Stimulated activated CD8-positive, alpha-beta memory T cell treated with anti-CD3 and anti-CD28 coated beads, Interleukin-15, amount 100 ng/mL, for 4 hours (primary cell): ENCODE measurements around the gene IL36RN.

Source experiments
- DNase-seq, 2 donors: peaks; one replicate each; pipeline ENCODE4 v3.0.0-alpha.2; 2020; ENCODE audit warnings: low read depth in 2 of 2

IL36RN gene

DNA sequence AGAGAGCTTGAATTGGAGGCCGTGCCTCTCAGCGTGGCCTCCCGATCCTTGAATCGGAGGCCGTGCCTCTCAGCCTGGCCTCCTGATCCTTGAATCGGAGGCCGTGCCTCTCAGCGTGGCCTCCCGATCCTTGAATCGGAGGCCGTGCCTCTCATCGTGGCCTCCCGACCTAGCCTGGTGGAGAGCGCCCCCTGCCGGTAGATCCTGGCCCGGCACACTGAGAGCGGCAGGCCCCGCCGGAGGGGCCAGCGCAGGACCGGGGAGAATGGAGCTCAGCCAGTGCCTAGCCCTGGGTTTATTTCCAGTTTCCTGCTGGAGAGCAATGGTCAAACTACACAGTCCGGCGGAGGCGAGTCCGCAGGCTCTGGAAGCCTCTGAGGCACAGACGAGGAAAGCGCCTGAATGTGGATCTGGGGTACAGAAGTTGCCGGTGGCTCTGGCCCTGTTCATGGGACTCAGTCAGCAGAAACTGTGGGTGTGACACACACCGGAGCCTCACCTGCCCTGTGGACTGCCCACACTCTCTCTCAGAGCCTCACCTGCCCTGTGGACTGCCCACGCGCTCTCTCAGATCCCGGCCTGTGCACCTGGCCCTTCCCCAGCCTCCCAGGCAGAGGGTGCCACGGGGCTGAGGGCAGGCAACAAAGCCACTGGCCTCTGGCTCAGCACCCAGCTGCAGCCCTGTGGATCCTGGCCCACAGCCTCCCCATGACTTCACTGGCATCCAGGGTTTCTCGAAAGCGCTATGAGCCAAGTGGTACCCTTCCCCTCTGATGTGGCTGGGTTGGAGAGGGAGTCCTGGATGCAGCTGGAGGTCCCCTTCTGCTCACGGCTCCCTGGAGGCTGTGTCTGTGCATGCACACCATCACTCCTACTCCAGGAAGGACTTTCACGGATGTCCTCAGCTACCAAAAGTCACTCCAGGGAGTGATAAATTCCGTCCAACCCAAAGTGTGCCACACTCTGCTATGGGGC, 7.8 kb upstream of the IL36RN start:
- DNase-seq, result no peak

DNA sequence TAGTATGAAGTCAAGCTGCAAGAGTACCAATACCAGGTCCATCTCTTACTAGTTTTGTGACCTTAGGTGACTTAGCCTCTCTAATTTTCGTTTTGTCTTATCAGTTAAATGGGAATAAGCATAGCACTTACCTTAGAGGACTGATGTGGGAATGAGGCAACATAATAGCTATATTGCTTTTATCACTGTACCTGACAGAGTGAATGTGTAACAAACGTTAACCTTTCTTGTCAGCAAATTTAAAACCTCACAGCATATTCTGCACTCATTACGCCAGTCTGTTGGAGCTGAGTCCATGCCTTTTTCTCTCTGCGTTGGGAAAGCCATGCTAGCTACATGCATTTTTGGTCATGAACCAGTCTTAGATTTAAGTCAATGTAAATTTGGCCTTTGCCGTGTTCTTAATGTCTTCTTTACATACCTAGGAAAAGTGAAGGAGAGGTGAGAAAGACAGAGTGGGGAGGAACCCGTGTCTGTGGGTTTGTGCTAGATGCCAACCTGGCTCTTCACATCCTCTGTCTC, 6.5 kb upstream of the IL36RN start, which contains the start of gene IL36B:
TSS of gene IL36B (minus strand) at position 472 of the 522 bp plus-strand sequence.
- no peak for DNase-seq

DNA sequence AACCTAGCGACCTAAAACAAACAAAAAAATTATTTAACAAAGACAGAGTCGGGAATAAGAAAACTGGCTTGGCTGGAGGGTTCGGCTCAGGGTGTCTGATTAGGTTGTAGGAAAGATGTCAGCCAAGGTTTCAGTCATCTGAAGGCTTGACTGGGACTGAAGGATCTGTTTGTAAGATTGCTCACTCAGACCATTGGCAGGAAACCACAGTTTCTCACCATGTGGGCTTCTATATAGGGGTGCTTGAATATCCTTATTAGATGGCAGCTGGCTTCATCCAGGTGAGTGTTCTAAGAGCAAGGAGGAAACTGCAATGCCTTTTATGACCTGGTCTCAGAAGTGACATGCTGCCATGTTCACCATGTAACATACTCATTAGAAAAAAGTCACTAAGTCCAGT, 5.3 kb upstream of the IL36RN start:
- no peak for DNase-seq

DNA sequence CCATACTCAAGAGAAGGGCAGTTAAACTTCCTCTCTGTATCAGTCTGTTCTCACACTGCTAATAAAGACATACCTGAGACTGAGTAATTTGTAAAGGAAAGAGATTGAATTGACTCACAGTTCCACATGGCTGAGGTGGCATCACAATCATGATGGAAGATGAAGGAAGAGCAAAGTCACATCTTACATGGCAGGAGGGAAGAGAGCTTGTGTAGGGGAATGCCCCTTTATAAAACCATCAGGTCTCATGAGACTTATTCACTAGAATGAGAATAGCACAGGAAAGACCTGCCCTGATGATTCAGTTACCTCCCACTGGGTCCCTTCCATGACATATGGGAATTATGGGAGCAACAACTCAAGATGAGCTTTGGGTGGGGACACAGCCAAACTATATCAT, 4.9 kb upstream of the IL36RN start:
- no peak for DNase-seq

DNA sequence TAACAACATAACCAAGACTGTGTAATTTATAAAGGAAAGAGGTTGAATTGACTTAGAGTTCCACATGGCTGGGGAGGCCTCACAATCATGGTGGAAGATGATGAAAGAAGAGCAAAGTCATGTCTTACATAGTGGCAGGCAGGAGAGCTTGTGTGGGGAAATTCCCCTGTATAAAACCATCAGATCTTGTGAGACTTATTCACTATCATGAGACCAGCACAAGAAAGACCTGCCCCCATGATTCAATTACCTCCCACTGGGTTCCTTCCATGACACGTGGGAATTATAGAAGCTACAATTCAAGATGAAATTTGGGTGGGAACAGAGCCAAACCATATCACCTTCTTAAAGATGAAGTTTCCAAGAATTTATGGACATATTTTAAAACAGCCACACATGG, 2.5 kb upstream of the IL36RN start:
- no peak for DNase-seq

DNA sequence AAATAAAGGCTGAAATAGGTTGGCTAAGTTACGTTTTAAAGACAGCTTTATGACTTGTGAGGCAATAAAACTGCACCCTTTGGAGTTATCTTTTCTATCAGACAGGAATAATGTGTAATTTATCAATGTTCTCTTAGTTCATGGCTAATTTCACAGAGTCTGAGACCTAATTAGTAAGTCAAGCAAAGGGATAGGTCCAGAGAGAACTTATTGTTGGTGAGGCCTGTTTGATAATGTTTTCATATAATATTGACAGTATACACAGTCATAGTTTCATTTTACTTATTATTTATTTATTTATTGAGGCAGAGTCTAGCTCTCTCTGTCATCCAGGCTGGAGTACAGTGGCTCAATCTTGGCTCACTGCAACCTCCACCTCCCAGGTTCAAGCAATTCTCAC, 1.9 kb upstream of the IL36RN start:
- no peak for DNase-seq

DNA sequence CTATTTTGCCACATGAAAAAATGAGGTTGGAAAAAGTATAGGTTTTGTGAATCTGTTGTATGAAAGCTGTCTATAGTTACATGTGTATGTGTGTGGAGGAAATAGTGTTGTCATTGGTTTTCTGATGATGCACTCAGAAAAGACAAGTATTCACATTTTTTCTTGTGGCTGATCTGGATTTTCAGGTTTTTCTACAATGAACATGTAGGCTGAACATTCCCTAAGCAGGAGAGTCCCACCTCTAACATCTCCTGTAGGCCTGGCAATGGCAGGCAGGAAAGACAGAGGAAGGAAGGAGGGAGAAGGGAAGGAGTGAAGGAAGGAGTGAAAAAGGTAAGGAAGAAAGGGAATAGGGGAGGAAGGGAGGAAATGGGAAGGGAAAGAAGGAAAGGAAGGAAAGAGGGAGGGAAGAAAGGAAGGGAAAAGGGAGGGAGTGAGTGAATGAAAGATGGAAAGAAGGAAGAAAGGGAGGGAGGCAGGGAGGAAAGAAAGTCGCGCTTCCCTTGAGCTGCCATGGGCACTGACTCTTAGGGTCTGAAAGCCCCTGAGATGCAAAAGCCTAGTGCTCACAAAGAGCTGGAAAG, 495 bp upstream of the IL36RN start:
- no peak for DNase-seq

- no peak for DNase-seq
These were observed 1.4 kb downstream of the IL36RN start for GRCh38 chr2:113060396-113060795.

DNA sequence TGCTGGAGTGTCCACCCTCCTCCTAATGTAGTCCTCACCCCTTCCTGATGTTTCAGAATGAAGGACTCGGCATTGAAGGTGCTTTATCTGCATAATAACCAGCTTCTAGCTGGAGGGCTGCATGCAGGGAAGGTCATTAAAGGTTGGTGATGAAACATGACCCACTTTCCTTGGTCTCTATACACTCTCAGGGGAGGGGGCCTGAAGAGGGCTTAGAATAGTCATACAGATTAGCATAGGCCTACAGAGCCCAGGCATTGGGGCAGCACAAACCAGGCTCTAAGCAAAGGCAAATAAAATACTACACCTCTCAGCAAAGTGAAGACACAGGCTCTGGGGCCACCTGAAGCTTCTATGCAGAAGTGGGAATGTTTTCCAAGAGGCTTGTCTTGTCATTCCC, 1.8 kb downstream of the IL36RN start:
- no peak for DNase-seq

GRCh38 chr2:113061241-113061640, 2.2 kb downstream of the IL36RN start:
- DNase-seq, result no peak

- DNase-seq, result no peak
These were observed 3.1 kb downstream of the IL36RN start for GRCh38 chr2:113061896-113062770.

DNA sequence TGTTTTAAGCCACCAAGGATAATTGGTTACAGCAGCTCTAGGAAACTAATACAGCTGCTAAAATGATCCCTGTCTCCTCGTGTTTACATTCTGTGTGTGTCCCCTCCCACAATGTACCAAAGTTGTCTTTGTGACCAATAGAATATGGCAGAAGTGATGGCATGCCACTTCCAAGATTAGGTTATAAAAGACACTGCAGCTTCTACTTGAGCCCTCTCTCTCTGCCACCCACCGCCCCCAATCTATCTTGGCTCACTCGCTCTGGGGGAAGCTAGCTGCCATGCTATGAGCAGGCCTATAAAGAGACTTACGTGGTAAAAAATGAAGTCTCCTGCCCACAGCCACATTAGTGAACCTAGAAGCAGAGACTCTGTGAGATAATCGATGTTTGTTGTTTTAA, 5.3 kb downstream of the IL36RN start:
- no peak for DNase-seq

GRCh38 chr2:113064898-113065297, 5.9 kb downstream of the IL36RN start:
- DNase-seq, result no peak

DNA sequence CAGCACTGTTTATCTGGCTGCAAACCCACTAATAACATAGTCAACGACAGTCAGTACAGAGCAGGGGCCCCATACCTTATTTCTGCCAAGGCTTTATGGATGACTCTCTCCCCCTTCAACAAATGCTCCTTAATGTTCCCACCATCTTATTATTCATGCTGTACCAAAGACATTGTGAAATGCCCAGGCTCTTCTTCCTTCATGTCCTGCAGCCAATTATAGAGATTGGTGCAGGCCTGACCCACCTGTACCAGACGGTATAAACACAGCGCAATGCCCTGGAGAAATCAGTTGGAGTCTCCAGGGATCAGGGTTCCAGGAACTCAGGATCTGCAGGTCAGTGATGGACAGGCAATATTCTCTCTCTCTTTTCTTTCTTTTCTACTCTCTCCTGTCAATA, 8.7 kb downstream of the IL36RN start, which contains the start of gene IL1F10:
TSS of gene IL1F10 (plus strand) at position 290 of the 400 bp plus-strand sequence. CDS start 4,769 bp downstream, outside the sequence.
- no peak for DNase-seq

DNA sequence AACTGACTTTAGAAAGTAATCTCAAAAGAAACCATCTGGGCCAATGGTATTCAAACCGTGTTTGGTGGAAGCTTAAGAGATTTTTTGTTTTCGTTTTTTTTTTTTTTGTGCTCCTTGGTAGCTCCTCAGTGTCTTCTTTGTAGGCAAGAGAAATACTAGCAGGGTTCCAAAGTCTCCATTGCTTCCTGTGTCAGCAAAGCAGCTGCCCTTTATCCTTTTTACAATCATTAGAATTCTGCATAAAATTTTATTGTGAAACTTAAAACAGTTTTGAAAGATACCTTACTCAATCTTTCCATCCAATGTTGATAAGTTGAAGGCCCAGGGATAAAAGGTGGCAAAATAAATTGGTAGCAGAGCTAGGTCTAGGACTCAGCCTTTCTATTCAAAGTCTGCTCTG, 9.3 kb downstream of the IL36RN start:
- no peak for DNase-seq

DNA sequence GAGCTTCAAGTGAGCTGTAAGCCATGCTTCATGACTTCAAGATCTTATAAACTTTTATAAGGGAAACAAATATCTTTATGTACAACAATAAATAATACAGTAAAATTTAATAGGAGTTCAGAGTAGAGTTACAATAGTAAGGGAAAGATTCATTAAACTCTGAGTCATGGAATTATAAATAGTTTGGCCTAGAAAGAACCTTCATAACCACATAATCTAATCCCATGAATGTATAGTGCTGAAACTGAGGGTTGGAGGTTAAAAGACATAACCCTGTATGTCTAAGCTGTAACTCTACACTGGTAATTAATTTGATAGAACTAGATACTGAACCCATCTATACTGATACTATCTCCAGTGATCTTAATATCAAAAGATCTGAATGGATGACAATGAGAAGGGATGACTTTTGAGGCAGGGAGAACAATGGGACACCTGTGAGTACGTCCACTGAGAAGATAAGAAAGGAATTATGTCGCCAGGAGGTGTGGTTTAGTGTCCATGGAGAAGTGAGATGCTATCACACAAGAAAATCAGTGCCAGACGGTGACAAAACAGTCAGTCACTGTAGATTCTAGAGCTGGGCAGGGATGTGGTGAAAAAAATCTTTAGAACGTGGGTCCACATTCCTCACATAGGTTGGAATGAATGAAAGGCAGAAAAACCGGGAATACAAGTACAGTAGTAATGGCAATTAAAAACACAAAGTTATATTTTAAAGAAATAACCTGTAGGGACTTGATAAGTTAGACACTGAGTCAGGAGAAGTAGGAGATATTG, 9.9 kb downstream of the IL36RN start:
- no peak for DNase-seq

GRCh38 chr2:113069676-113070605, 10.9 kb downstream of the IL36RN start:
- no peak for DNase-seq

DNA sequence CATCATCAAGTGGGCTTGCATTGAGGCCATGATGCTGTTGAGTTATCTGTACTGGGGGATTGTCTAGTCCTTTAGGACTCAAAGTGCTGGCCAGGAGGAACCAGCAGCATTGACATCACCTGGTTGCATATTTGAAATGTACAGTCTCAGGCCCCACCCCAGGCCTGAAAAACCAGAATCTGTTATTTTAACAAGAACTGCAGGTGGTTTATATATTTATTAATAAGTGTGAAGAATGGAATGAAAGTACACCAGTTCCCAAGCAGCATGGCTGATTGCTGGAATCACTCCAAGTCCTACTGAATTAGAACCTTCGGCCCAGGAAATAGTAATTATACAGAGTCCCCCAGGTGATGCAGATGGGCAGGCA, 11.6 kb downstream of the IL36RN start:
- no peak for DNase-seq

GRCh38 chr2:113072584-113072983, 13.6 kb downstream of the IL36RN start:
- DNase-seq, result no peak

DNA sequence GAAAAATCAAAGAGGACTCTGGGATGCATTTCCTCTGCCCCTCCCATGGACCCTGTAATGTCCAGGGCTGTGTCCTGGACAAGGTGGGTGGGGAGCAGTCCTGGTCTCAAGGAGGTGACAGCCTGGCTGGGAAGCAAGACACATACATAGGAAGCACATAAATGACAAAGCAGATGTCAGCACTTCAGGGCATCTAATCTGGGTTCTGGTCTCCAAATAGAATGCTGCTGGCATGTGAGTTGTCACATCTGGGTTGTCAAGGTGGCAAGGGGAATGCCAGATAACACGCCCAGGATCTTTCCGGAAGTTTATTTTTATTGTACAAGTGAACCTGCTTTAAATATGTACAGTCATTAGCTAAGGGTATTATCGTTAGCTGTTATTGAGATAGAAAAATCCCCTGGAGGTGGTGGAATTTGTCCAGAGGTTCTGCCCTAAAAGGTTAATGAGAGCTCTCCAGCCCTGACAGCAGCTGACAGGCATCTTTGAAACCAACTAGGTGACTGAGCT, 14.4 kb downstream of the IL36RN start:
- no peak for DNase-seq
